HG03571 (cell line): ENCODE data around the gene TAF10.

ENCODE experiments used
- ATAC-seq: cut with Tn5 transposase; IDR thresholded peaks from one replicate; pipeline ENCODE4 v1.9.1; 2021; ENCODE audit not compliant: unreplicated experiment

Gene TAF10

DNA sequence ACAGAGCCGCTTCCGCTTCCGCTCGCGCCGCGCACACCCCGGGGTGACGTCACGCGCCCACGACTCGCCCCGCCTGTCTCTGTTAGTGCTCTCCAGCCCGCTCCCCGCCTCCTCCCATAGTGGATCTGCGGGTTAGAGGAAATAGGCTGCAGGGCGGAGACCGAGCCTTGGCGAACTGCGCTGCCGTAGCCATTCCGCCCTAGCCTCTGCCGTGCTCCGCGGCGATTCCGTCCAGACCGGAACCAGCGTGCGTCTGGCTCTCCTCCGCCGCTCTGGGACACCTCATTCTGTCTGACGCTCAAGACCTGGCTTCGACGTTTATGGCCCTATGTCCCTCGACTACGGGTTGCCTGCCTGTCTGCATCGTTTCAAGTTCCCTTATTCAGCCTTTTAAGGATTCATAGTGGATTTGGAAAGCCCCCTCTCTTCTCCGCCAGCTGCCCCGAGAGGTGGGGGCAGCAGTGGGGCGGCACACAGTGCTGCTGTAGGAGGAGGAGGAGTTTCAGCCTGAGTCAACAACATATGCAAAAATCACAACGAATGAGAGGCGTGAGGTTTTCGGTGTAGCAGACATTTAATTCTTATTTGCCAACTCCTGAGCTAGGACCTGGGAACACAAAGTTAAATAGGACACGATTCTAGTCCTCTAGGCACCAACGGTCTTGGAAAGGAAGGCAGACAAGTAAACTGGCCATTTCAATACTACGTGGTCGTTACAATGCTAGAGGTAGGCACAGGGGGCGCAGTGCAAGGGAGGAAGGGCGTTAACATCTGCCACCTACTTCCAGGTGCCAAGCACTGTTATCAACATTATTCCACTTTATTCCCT, at the start of gene TAF10:
Gene TAF10 (minus strand): TSS at position 4 of the 829 bp plus-strand sequence. CDS start 27 bp downstream, outside the sequence.
- ATAC-seq: peak; percentile 88

DNA sequence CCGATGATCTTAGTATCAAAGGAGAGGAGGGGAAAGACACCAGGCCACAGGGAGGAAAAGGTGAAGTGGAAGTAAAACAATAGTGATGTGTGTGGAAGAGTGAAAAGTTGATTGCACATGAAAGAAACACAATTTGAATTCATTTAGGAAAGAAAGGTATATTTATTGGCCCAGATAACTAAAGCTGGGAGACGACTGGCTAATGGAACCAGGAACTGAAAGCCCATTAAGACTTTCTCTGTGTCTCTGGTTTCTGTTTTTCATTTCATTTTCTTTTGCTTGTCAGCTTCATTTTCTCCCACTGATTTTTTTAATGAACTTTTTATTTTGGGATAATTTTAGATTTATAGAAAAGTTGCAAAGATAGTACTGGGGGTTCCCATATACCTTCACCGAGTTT, 48.7 kb upstream of the TAF10 start:
- ATAC-seq: no peak

DNA sequence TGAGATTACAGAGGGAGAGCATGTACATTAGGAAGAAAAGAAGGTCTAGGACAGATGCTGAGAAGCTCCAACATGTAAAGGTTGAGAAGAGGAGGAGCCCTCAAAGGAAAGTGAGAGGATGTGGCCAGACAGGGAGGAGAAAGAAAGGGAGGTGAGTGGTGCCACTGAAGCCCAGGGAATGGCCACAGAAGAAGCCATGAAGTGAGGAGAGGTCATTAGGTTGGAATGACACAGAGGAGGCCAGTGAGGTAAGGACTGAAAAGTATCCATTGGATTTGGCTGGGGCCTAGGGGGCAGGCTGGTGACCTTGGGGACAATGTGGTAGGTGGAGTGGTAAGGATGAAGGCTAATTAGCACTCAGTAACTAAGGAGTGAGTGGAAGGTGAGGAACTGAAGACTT, 46.6 kb upstream of the TAF10 start:
- no peak for ATAC-seq

DNA sequence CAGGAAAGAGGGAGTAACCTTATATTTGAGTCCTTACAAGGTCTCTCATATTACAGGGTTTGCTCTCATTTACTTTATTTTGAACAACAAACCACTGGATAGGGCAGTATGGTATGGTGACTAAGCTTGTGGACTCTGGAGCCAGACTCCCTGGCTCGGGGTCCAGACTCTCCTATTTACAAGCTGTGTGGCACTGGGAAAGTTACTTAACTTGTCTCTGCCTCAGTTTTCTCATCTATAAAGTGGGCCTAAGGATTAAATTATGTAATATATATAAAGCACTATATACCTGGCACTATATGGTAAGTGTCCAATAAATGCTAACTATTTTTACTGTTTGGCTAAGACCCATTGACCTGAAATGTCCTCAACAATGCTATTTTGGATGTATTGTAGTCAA, 45.3 kb upstream of the TAF10 start:
- ATAC-seq: no peak

DNA sequence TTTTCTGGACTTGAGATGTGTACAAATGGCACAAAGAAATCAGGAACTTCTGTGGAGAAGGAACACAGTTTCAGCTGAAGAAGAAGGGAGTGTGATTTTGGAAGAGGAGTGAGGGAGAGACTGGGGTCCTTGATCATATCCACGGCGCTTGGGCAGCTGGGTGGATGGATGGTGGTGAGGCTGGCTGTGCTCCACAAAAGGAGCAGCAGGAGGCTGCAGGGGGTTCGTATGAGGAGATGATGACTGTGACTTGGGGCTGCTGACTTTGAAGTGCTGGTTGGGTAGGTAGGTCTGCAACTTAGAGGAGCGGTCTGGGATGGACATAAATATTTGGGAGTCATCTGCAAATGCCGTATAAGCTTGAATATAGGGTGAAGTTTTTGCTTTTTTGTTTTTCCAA, 44.9 kb upstream of the TAF10 start:
- ATAC-seq: no peak

DNA sequence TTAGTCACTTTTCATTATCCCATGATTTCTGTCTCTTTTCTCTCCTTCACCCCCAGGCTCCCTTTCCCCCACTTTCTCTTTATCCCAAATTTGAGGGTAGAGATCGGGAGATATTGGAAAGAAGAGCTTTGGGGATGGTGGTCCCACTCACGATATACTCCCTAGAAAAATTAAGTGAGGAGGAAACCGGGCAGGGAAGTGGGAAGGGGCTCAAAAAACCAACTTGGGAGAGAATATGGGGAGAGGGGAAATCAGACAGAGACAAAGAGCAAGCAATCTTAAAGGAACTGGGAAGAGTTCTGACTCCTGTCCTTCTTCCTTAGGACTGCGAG, 44.5 kb upstream of the TAF10 start:
- no peak for ATAC-seq

DNA sequence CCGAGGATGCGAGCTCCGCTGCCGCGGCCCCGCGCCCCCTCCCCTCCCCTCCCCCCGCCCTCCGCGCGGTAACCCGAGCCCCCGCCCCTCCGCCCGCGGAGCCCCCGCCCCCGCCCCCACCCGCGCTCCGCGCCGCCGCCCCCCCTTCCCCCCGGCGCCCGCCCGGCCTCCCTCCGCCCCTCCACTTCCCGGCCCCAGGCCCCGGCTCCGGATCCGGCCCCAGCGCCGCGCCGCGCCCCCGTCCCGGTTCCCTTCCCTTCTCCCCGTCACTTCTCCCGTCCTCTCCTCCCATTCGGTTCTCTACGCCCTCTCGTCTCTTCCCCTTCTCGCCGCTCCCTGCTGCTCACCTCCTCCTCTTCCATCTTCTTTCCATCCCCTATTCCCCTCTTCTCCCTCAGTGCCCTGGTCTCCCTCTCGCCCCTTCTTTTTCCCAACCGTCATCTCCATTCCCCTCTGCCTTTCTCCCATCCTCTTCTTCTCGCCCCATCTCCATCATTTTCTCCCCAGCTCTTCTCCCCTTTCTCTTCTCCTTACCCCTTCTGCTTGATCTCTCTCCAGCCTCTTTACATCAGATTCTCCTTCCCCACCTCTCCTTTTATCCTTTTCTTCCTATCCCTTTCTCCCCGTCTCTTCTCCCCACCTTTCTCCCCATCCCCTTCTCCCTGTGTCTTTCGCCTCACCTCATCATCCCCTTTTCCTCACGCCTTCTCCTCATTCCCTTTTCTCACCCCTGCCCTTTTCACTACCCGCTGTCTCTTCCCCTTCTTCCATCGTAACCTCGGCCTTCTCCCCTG, 44.0 kb upstream of the TAF10 start, which contains the start of gene DCHS1:
Gene DCHS1 (minus strand): TSS at position 20 of the 794 bp plus-strand sequence. CDS start 14,196 bp downstream, outside the sequence.
- ATAC-seq: no peak

DNA sequence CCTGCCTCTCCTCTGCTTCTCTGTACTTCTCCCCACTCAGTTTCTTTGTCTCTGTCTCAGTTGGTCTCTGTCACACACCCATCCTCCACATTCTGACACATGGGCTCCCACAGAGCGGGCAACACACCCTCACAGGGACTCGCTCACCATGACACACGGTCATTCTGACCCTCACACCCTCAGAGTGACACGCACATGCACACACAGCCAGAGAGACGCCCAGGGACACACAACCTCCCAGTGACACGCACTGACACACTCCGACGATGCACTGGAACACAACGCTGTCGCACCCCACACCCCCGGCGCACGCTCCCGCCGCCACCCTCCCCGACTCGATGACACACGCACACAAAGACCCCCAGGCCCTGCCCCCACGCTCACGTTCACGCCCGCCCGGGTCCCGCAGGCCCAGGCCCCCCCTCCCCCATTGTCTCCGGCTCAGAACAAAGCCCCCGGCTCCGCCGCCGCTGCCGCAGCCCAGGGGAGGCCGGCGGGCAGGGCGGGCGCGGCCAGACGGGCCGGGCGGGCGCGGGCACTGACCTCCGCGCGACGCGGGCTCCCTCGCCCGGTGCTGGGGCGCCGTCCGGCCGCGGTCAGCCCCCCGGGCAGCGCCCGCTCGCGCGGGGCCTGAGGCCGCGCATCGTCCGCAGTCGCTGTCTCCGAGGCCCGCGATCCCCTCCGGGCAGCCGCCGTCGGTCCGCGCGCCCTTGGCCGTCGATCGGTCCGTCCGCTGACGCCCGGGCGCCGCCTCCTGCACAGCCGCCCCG, 43.2 kb upstream of the TAF10 start:
- no peak for ATAC-seq

DNA sequence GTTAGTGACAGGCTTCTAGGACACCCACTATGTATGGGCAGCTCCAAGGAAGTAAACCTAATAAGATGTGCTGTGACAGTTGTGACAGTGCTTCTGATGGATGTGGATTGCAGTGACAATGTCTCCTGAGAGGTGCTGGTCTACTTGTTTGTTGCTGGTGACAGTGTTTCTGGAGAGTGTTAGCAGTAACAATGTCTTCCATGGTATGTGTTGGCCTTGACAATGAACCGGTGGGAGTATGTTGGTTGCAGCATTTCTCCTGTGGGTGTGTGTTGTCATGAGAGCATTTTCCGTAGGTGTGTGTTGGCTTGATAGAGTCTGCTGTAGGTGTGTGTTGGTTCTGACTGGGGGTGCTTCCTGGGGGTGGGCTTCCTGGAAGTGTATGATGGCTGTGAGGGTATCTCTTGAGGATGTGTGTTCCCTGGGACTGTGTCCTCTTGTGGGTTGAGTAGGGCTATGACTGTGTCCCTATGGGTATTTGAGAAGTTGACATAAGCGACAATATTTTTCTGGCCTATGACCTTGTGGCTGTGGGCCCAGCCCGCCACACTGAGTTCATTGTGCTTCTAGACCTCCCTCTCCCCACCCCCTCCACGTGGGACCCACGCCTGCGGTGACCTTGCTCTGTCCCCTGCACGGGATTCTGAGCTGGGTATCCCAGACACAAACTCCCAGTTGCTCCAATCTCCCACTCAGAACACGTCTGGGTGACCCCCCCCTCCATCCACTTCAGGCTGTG, 42.4 kb upstream of the TAF10 start:
- ATAC-seq: no peak

DNA sequence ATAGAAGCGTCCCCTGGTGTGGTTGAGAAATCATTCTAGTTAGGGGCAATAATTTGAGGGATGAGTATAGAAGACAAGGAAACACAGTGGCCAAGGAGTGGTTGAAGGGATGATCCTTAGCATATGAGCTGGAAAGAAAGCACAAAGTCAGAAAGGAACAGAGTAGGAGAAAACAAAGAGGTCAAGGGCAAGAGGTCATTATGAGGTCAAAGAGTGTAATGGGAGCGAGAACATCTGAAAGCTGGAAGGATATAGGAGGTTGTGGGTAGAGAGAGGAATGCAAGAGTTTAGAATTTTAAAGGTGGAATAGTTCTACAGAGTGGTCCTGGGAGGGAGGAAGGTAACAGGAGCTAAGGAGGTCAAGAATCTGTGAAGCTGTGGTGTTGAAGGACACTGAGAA, 41.6 kb upstream of the TAF10 start:
- ATAC-seq: no peak

DNA sequence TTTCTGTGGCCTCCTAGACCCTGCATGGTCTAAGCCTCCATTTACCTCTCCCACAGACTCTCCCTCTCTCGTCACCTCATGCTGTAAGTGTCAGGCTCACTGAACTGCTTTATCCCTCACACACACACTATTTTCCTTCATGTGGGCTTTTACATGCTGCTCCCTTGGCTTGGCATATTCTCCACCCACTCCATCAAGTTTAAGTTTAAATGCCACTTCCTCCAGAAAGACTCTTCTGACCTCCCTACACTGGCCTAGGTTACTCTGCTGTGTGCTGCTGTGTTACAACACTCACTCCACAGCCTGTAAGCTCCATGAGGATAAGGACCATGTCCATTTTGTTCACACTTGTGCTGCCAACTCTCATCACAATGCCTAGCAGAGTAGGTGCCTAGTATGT, 41.1 kb upstream of the TAF10 start:
- no peak for ATAC-seq

DNA sequence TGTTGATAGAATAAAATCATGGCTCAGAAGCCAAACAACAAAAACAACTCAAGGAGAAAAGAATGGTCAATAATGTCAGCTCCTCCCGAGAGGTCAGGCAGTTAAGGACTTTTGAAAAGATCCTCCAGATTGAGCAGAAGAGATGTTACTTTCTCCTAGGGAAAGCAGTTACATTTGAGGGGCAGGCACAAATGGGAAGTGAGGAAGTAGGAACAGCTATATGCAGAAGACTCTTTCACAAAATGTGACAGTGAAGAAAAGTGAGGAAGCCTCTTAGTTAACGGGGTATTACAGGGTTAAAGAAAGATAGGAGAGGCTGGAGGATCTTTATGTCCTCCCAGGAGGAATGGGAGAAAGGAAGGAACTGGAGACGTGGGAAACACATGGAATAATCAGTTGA, 40.2 kb upstream of the TAF10 start:
- no peak for ATAC-seq

DNA sequence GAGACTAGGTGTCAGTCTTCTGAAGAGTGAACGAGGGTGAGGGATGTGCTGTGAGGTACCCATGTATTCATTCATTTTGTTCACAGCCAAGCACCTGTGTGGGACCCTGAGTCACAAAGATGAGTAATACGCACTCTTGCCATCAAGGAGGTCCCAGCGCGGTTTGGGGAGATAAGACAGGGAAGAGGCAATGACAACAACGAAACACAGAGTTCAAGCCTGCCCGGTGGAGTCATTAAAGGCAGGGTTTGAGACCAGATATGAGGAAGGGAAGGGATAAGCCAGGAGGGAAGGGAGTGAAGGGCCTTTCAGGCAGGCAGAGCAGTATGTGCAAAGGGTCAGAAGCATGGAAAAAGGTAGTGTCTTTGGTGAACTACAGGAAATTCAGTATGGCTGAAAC, 39.0 kb upstream of the TAF10 start:
- ATAC-seq: no peak

DNA sequence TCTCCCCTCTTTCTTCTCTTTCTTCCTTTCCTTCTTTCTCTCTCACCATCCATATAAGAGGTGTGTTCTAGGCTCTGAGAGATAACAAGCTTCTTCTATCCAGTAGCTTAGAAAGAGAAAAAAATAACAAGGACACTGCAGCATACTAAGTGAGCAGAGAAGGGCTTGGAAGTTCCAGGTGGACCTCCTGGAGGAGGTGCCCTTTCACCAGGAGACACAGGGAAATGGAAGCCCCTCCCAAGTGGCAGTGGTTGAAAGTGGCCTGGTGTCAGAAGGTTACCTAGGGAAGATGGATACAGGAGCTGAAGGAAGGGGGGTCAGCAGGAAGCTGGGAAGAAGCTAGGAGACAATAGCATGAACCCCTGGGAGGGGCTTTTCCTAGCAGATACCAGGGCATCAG, 38.1 kb upstream of the TAF10 start:
- no peak for ATAC-seq

DNA sequence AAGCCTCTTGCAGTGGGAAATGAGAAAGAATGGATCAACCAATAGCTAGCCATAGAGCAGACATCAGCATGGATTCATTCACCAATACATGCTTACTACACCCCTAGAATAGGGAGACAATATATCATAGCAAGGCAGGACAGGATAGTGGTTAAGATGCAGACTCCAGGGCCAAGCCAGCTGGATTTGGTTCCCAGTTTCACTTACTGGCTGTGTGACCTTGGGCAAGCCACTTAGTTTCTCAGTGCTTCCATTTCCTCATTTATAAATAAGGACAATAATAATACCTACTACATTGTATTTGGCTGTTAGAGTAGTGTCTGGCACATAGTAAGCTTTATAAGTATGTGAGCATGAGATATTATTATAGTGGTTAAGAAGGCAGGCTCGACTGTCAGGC, 36.5 kb upstream of the TAF10 start:
- no peak for ATAC-seq

DNA sequence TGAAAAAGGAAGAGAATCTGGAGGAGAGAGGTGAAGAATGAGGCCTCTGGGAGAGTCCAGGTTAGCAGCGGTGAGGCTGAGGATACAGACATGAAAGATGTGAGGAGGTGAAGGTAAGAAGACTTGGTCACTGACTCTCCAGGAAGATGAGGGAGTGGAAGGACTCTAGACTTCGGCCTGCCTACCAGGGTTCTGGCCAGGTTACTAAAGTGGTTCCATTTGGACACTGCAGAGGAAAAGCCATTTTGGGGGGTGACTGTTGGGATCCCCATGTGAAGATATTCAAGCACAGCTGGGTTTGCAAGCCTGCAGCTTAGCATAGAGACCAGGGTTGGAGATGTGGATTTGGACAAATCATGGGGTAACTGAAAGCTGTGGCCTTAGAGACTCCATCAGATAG, 35.8 kb upstream of the TAF10 start:
- no peak for ATAC-seq

DNA sequence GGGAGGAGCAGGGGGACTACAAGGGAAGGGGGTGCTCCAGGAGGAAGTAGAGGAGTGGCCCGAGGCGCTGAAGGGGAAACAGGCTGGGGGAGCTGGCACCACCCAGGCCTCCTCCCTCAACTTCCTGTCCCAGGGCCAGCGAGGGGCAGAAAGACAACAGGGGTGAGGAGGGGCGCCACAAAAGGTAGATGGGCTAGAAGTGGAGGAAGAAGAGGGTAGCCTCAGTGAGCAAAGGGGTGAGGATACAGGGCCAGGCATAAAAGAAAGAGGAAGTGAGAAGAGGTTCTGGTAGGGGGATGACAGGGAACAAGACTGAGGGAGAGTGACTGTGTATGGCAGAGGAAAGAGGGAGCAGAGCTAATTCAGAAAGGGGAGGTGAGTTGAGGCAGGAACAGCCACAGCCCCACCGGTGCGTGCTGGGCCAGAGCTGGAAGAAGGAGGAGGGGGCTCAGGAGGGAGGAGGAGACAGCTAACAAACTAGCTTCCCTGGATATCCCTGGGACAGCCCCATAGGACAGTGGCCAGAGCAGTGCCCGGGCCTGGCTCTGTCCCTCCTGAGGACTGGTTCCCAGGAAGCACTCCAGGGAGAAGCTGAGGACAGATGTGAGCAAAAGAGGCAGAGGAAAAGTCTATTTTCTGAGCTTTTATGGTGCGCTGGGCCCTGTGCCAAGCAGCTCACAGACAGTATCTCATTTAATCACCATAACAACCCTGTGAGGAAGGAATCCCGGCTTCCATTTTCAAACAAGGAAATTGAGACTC, 35.1 kb upstream of the TAF10 start:
- peak; percentile 94 for ATAC-seq

DNA sequence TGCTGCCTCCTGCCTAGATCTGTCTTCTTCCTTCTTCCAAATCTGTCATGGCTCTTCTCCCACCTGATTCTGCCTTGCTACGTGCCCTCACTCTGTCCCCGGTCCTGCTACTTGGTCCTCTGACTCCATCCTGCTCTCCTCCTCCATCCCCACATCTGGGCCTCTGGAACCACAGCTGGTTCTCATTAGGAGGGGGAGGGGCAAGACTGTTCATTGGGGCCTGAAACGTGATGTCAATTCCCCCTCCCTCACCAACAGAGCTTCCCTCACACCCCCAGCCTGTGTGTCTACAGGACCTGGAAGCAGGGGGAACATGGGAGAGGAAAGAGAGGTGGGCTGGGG, 34.5 kb upstream of the TAF10 start:
- no peak for ATAC-seq

DNA sequence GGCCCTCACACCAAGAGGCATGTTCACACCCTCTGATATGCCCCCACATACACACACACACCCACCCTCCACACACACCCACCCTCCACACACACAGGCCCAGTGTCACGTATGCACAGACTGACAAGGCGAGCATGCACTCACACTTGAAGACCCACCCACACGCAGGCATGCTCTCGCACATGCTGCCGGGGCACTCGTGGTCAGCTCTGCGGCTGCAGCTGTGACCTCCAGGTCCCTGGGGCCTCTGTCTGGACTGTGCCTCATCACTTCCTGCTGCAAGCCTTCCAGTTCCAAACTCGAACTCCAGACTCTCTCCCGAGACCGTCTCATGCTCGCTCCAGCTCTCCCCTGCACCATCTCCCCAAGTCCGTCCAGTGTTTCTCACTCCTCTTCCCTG, 34.1 kb upstream of the TAF10 start:
- no peak for ATAC-seq

DNA sequence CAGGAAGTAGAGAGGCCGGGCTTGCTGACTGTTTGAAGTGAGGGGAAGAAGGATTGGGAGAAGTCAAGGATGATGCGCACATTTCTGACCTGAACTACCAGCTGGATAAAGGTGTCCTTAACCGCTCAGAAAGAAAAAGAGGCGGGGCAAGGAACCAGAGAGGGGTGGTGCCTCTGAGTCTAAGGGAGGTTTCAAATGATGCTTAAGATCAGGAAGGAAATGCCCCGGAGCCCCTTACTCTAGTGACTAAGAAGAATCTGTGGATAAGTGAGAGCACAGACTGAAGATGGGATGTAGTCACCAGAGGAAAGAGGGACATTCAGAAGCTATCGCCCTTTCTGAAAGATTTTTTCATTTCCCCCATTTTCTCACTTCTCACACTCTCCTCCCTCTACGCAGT, 30.9 kb upstream of the TAF10 start:
- no peak for ATAC-seq
